GM18519 (cell line): Measurements from ENCODE around the gene C17orf50.

Experiments
- ATAC-seq: cut with Tn5 transposase; IDR thresholded peaks from one replicate; pipeline ENCODE4 v1.9.1; 2021; ENCODE audit warnings: mild to moderate bottlenecking, moderate library complexity; ENCODE audit not compliant: unreplicated experiment, low FRiP score

The C17orf50 gene

DNA sequence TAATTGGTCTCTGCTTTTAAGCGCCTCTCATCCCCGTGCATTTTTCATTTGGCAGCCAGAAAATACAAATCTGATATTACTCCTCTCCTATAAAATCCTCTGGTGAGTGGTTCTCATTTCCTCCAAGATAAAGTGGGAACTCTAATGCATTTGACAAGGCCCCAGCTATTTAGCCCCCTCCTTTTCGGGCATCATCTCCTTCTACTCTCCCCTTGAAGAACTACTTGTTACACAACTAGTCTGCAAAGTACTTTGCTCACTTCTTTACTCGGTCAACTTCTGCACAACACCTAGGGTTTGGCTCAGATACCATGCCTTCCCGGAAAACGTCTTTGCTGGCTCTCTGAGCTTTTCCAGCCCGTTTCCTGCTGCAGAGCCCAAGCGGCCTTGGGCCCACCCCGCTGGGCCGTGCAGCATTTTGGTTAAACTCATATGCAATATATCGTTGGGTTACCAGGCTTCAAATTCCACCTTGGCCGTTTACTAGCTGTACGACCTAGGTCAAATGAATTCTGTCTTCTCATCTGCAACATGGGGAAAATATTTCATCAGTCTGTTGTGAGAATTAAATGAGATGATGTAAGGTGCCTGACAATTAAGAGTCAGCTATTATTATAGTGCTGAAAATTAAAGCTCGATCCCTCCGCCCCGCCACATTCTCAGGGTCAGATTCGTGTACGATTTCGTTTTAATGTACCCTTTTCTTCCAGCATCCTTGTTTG is 47.7 kb downstream of the C17orf50 start:
- no peak for ATAC-seq

DNA sequence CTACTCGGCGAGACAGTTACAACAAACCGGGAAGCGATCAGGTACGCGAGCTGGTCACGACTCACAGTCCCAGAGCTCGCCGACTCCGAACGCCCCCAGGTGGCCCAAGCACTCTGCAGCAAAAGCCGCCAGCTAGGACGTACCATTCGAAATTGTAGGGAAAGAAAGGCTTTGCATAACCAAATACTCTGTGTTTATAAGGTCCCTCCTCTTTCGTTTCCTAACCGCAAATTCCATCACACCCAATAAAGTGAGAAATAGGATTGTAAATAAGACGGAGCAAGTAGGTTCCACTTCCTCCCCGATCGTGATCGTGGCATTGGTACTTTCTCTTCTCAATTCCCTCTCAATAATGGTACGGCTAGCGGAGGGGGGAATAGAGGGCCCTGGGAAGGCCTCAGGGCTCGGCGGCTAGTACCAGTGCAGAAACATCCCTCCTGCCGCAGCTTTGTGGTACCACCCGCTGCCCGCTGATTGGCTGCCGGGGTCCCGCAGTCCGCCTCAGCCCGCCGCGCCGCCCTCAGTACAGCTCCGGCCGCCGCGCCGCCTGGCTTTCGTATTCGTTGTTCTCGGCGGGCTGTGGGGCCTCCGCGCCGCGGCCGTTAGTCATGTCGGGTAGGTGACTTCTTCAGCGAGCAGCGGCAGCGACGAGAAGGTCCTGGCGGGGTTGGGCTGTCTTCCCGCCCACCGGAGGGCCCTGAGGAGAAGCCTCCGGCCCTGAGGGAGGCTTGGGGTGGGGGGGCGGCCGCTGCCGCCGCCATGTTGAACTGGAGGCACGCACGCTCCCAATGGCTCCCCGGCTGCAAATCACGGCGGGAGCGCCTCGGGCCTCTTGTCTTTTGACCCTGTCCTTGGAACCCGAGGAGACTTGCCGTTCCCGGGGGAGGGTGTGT is 48.5 kb downstream of the C17orf50 start, which contains the start of gene TAF15:
Gene TAF15, plus strand, starts transcription at position 523 of the 893 bp plus-strand sequence. Its CDS starts 86 bp downstream, at position 609.
- peak; percentile 66 for ATAC-seq

DNA sequence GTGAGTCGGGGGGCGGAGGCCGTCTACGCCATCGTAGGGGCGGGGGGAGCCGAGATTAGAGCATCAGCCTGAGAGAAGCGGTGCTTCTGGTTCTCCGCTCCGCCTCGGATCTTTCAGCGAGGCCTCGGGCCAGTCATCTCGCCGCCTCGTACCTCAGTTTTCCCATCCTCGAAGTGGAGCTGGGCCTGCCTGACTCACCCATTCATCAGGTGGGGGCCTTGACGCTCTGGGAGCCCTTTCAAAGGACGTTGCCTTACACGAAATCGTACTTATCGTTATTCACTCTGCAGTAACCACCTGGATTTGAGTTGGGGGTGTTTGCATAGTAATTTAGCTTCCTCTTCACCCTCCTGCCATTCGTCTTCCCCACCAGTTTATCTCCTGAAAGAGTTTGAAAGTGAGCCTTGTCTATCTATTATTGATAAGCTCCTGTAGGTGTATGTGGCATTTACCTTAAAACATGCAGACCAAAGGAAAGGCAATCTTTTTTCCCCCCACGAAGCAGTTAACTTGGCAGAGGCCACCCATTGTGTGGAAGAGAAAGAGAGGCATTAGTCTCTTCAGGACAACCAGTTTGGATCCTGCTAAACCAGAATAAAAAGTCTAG is 49.3 kb downstream of the C17orf50 start:
- ATAC-seq, result no peak

DNA sequence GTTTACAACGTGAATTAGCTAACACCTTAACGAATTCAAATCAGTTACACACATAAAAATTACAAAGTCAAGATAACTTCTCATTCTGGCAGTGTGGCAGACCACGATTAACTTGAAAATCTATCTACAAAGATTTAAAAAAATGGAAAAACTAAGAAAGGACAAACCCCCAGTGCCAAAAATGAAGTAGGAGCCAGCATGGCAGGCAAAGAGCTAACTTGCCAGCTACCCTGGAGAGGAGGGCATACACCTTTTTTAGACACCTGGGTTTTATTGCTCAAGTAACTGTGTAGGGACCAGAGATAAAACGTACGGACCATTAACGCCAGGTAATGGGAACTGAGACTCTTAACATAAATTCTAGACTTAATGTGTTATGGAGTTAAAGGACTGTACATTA is 51.1 kb downstream of the C17orf50 start:
- no peak for ATAC-seq

DNA sequence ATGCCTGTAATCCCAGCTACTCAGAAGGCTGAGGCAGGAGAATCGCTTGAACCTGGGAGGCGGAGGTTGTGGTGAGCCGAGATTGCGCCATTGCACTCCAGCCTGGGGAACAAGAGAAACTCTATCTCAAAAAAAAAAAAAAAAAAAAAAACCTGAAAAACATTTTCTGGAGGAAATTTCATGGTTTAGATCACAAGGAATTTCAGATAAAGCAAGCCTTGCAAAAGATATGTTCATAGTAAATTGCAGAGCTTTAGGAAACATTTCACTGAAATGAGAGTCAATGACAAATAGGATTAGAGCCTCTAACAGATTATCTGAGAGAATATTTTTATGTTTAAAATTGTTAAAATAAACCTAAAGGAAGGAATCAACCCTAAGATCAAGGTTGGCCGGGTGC is 51.8 kb downstream of the C17orf50 start:
- no peak for ATAC-seq
